ENCODE results near the gene COL6A1.

DNA sequence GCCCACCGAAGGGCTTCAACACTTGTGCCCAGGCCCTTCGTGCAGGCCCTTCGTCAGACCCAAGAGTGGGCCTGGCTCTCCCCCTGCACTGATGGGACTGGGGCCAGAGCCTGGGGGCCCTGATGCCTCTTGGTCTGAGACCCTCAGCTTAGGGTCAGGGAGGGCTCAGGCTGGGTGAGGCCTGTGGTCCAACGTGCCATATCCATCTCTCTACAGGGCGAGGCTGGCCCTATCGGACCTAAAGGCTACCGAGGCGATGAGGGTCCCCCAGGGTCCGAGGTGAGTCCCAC, 15.6 kb downstream of the COL6A1 start:
- TF ChIP-seq EZH2 (IDR thresholded peaks at IDR 0.05; ENCODE audit: borderline replicate concordance, insufficient read depth, low read length, poor library complexity, severe bottlenecking): no peak
- TF ChIP-seq POLR2AphosphoS5 (IDR thresholded peaks at IDR 0.05): no peak
- TF ChIP-seq, protein P1, sequence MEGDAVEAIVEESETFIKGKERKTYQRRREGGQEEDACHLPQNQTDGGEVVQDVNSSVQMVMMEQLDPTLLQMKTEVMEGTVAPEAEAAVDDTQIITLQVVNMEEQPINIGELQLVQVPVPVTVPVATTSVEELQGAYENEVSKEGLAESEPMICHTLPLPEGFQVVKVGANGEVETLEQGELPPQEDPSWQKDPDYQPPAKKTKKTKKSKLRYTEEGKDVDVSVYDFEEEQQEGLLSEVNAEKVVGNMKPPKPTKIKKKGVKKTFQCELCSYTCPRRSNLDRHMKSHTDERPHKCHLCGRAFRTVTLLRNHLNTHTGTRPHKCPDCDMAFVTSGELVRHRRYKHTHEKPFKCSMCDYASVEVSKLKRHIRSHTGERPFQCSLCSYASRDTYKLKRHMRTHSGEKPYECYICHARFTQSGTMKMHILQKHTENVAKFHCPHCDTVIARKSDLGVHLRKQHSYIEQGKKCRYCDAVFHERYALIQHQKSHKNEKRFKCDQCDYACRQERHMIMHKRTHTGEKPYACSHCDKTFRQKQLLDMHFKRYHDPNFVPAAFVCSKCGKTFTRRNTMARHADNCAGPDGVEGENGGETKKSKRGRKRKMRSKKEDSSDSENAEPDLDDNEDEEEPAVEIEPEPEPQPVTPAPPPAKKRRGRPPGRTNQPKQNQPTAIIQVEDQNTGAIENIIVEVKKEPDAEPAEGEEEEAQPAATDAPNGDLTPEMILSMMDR (IDR thresholded peaks at IDR 0.05; ENCODE audit: poor library complexity, severe bottlenecking): no peak
- no peak for TF ChIP-seq TAF1 (IDR thresholded peaks at IDR 0.05; ENCODE audit: low read depth)
- TF ChIP-seq EP300 (conservative IDR thresholded peaks at IDR 0.05; ENCODE audit: poor library complexity, severe bottlenecking): no peak
- no peak for TF ChIP-seq MXI1 (conservative IDR thresholded peaks at IDR 0.05; ENCODE audit: poor library complexity, severe bottlenecking)
- TF ChIP-seq SMC3 (conservative IDR thresholded peaks at IDR 0.05; ENCODE audit: poor library complexity): no peak

All from neural cell (in vitro differentiated cells).